Endothelial cell of umbilical vein (primary cell): Measurements from ENCODE around the gene SBK1. TPM values are rescaled to one million over a fixed set of nuclear protein-coding genes. Genes with fewer than 3 reads are reported as not detected.
"Not testable (repeated sequence)": the region's sequence is repeated elsewhere in the genome, so short reads cannot be mapped to it uniquely, and the experiment has no call there.

ENCODE experiments used
- BruUV-seq: library from RNA; stranded (reverse); fragments of 400-500 nt; replicated peaks from 2 replicates; lab custom pipeline; 2021; lab: Mats Ljungman, UMichigan
- CTCF ChIA-PET: fragments of 300-600, 350-600 bp; sonication (Branson Sonifier 250); formaldehyde crosslinking; loops from one replicate; lab custom pipeline; 2021; ENCODE audit warnings: antibody characterized with exemption, inconsistent platforms; lab: Charles Lee
- POLR2A ChIA-PET: fragments of 300-600, 350-600 bp; sonication (Branson Sonifier 250); formaldehyde crosslinking; loops from one replicate; lab custom pipeline; 2021; ENCODE audit warnings: antibody characterized with exemption, inconsistent platforms; lab: Charles Lee
- DNase-seq: peaks from one replicate; pipeline ENCODE4 v3.0.0-alpha.2; 2011; ENCODE audit warnings: low read depth, low spot score
- FAIRE-seq: peaks from 2 replicates; lab custom pipeline; 2011; peaks lifted over from hg19 to GRCh38; lab: Jason Lieb, UNC
- H2AFZ ChIP-seq: 2 replicates; pipeline ENCODE4 v1.6.0; 2012; ENCODE audit warnings: low read depth, low read length, control low read depth, inconsistent platforms
- H3K27ac ChIP-seq: 2 replicates; pipeline ENCODE4 v1.5.1; 2011; ENCODE audit warnings: low read depth, mild to moderate bottlenecking, control low read depth, low read length, moderate library complexity; ENCODE audit not compliant: insufficient read depth
- H3K27me3 ChIP-seq, 2 experiments: 2 replicates each; pipeline versions ENCODE4 v1.6.0 to v1.6.1; 2011; ENCODE audit warnings: low read length in 2 of 2, mixed read lengths in 1 of 2; ENCODE audit not compliant: control insufficient read depth in 2 of 2, insufficient read depth in 2 of 2
- H3K36me3 ChIP-seq, 2 experiments: 2 replicates in 1 of 2; 3 replicates in 1 of 2; pipeline ENCODE4 v1.5.1; 2011; ENCODE audit warnings: low read length in 2 of 2, mild to moderate bottlenecking in 1 of 2, moderate library complexity in 1 of 2; ENCODE audit not compliant: control insufficient read depth in 2 of 2, insufficient read depth in 2 of 2; ENCODE audit errors: extremely low read depth in 1 of 2
- H3K4me1 ChIP-seq: 3 replicates; pipeline ENCODE4 v1.5.1; 2011; ENCODE audit warnings: mild to moderate bottlenecking, low read length; ENCODE audit not compliant: control insufficient read depth, insufficient read depth; ENCODE audit errors: extremely low read depth
- H3K4me2 ChIP-seq: 2 replicates; pipeline ENCODE4 v1.6.1; 2011; ENCODE audit warnings: low read length, control low read depth, mixed read lengths; ENCODE audit not compliant: insufficient read depth
- H3K4me3 ChIP-seq, 3 experiments: fragments of 200-600 bp in 1 of 3; sonication (generic), shearing (Covaris generic) in 1 of 3; replicated peaks in 1 of 3; 2 replicates each; pipeline ENCODE4 v1.5.1; 2011 to 2016; ENCODE audit warnings: control low read depth in 3 of 3, low read length in 3 of 3, mild to moderate bottlenecking in 2 of 3, inconsistent platforms in 1 of 3, low read depth in 1 of 3, moderate library complexity in 1 of 3; ENCODE audit not compliant: insufficient read depth in 1 of 3
- H3K79me2 ChIP-seq: 2 replicates; pipeline ENCODE4 v1.6.0; 2012; ENCODE audit warnings: low read length, inconsistent platforms; ENCODE audit not compliant: control insufficient read depth, insufficient read depth
- H3K9ac ChIP-seq: replicated peaks from 2 replicates; pipeline ENCODE3; 2011; ENCODE audit warnings: low read length, control low read depth; ENCODE audit not compliant: insufficient read depth; ENCODE audit errors: extremely low read depth
- H3K9me1 ChIP-seq: replicated peaks from 3 replicates; pipeline ENCODE4 v1.6.0; 2011; ENCODE audit warnings: mild to moderate bottlenecking, low read length; ENCODE audit not compliant: control insufficient read depth, insufficient read depth; ENCODE audit errors: extremely low read depth
- H3K9me3 ChIP-seq: replicated peaks from 2 replicates; pipeline ENCODE4 v1.5.1; 2012; ENCODE audit warnings: low read length, inconsistent platforms; ENCODE audit not compliant: control insufficient read depth, insufficient read depth
- H4K20me1 ChIP-seq: replicated peaks from 2 replicates; pipeline ENCODE3; 2011; ENCODE audit warnings: mild to moderate bottlenecking, low read length; ENCODE audit not compliant: control insufficient read depth, insufficient read depth; ENCODE audit errors: extremely low read depth
- dilution Hi-C: fragments of 300-500 bp; cut with MboI; formaldehyde crosslinking; loops from one replicate; pipeline ENCODE4 v1.15.0; 2019; ENCODE audit warnings: low sequenced_read_pairs; ENCODE audit not compliant: extremely low pct_ligation_motif_present
- intact Hi-C: fragments of 100-400 bp; cut with micrococcal nuclease; formaldehyde crosslinking; loops from one replicate; pipeline ENCODE4 v1.10.0; 2022
- polyA plus RNA-seq, 4 experiments: library from polyadenylated mRNA; depleted of rRNA in 3 of 4; stranded (reverse) in 3 of 4; unstranded in 1 of 4; fragments of >200 nt; gene quantifications; 2 replicates each; pipeline versions ENCODE4 v1.2.1 to v1.2.3, GENCODE V29; 2011 to 2012; ENCODE audit warnings: missing spikeins in 1 of 4
- total RNA-seq: library from RNA; stranded (reverse); gene quantifications from 2 replicates; pipeline ENCODE4 v1.2.3, GENCODE V29; 2021

Gene SBK1
- total and polyA plus RNA-seq, 2 donors (not counting 3 experiments of a cell fraction or from before 2014, with no cell fraction given), result 0.19 to 0.51 TPM

DNA sequence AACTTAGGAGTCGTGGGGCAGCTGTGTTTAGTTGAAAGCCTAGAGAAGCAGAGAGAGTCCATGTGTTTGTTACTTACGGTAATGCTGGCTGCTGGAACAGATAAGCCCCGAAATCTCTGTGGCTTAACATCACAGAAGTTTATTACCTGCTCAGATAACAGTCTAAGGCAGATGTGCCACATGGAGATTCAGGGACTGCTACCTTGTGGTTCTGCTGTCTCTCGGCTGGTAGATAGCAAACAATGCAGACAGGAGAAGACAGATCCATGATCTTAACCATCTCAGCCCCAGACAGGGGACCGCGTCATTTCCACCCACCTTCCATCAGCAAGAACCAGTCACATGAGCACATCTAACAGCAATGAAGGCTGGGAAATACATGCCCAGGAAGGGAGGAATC, 40.3 kb downstream of the SBK1 start:
- H3K9ac ChIP-seq, H4K20me1 ChIP-seq, DNase-seq, POLR2A ChIA-PET, dilution Hi-C loops, FAIRE-seq, H2AFZ ChIP-seq, H3K4me1 ChIP-seq, BruUV-seq, H3K27ac ChIP-seq, H3K4me3 ChIP-seq, CTCF ChIA-PET, H3K27me3 ChIP-seq, H3K36me3 ChIP-seq, H3K4me2 ChIP-seq, intact Hi-C loops, H3K9me1 ChIP-seq, H3K9me3 ChIP-seq, H3K79me2 ChIP-seq: not testable (repeated sequence)

DNA sequence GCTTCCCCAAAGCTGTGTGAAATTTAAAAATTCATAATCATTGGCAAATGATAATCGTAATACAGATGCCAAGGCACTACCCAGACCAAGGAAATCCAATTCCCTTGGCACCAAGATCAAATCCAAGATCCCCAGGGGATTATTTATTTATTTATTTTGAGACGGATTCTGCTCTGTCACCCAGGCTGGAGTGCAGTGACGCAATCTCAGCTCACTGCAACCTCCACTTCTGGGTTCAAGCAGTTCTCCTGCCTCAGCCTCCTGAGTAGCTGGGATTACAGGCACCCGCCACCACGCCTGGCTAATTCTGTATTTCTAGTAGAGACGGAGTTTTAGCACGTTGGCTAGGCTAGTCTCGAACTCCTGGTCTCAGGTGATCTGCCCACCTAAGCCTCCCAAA, 43.4 kb downstream of the SBK1 start:
- H3K79me2 ChIP-seq, H3K4me1 ChIP-seq, H3K9me3 ChIP-seq, H3K9me1 ChIP-seq, intact Hi-C loops, CTCF ChIA-PET, DNase-seq, H4K20me1 ChIP-seq, POLR2A ChIA-PET, H2AFZ ChIP-seq, dilution Hi-C loops, H3K36me3 ChIP-seq, H3K4me2 ChIP-seq, H3K9ac ChIP-seq, FAIRE-seq, H3K27me3 ChIP-seq, BruUV-seq, H3K4me3 ChIP-seq, H3K27ac ChIP-seq: not testable (repeated sequence)

DNA sequence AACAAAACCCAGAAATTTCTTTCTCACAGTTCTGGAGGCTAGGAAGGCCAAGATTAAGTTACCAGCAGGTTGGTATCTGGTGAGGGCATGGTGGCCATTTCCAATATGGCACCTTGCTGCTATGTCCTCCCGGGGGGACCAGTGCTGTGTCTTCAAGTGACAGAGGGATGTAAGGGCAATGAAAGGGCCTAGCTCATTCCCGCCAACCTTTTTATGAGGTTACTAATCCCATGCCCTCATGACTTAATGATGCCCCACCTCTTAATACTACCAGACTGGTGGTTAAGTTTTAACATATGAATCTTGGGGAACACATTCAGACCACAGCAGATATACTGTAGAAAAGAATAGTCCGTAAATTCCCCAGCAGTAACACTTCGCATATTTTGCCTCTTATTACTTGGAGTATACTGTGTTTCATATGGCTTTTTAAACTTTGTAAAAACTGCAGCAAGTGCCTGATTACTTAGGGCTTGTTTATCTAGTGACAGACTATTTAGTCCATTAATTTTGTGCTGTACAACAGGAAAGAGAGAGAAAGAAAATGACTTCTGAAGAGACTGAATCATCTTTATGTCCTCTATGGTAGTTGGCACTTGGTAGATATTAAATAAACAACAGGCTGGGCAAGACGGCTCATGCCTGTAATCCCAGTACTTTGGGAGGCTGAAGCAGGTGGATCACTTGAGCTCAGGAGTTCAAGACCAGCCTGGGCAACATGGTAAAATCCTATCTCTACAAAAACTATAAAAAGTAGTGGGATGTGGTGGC, 44.8 kb downstream of the SBK1 start:
- H3K9me3 ChIP-seq, H3K27me3 ChIP-seq, H3K79me2 ChIP-seq, intact Hi-C loops, H3K4me1 ChIP-seq, POLR2A ChIA-PET, H3K4me2 ChIP-seq, H3K27ac ChIP-seq, CTCF ChIA-PET, H4K20me1 ChIP-seq, H3K9me1 ChIP-seq, H3K9ac ChIP-seq, FAIRE-seq, DNase-seq, dilution Hi-C loops, BruUV-seq, H3K36me3 ChIP-seq, H2AFZ ChIP-seq, H3K4me3 ChIP-seq: not testable (repeated sequence)

DNA sequence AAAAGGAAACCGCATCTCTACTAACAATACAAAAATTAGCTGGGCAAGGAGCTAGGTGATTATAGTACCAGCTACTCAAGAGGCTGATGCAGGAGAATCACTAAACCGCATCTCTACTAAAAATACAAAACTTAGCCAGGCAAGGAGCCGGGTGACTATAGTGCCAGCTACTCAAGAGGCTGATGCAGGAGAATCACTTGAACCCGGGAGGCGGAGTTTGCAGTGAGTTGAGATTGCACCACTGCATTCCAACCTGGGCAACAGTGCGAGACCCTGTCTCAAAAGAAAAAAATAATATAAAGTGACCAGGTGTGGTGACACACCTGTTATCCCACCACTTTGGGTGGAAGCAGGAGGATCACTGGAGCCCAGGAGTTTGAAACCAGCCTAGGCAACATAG, 45.9 kb downstream of the SBK1 start:
- H3K79me2 ChIP-seq, H3K4me1 ChIP-seq, FAIRE-seq, H4K20me1 ChIP-seq, H3K36me3 ChIP-seq, H3K27me3 ChIP-seq, POLR2A ChIA-PET, H3K9me3 ChIP-seq, H3K9me1 ChIP-seq, H3K9ac ChIP-seq, H3K27ac ChIP-seq, dilution Hi-C loops, CTCF ChIA-PET, BruUV-seq, DNase-seq, H3K4me3 ChIP-seq, intact Hi-C loops, H2AFZ ChIP-seq, H3K4me2 ChIP-seq: not testable (repeated sequence)
